Lower leg skin (tissue), 3 donors: ENCODE data around the gene PIK3AP1.

Experiments
- CTCF ChIP-seq, 3 donors: fragments of 450-650 bp; IDR thresholded peaks; one replicate each; pipeline ENCODE4 v1.5.1; 2016; ENCODE audit warnings: antibody characterized with exemption in 3 of 3, mild to moderate bottlenecking in 3 of 3, moderate library complexity in 2 of 3
- POLR2A ChIP-seq, 2 donors: fragments of 450-650 bp; IDR thresholded peaks; one replicate each; pipeline ENCODE4 v1.6.1; 2016 to 2017; ENCODE audit warnings: antibody characterized with exemption in 2 of 2, mild to moderate bottlenecking in 1 of 2, moderate library complexity in 1 of 2

- TF ChIP-seq CTCF (IDR thresholded peaks at IDR 0.05) (no peak), POLR2A (IDR thresholded peaks at IDR 0.05) (no peak)
Observed at GRCh38 chr10:96678725-96679124, 41.6 kb downstream of the PIK3AP1 start.
